GM21576 (cell line): Measurements from ENCODE around the gene RELN.

Source experiments
- ATAC-seq: cut with Tn5 transposase; IDR thresholded peaks from one replicate; pipeline ENCODE4 v1.9.1; 2021; ENCODE audit warnings: mild to moderate bottlenecking, moderate library complexity; ENCODE audit not compliant: unreplicated experiment

Gene RELN

GRCh38 chr7:103991406-103991805, 1.9 kb upstream of the RELN start:
- no peak for ATAC-seq

DNA sequence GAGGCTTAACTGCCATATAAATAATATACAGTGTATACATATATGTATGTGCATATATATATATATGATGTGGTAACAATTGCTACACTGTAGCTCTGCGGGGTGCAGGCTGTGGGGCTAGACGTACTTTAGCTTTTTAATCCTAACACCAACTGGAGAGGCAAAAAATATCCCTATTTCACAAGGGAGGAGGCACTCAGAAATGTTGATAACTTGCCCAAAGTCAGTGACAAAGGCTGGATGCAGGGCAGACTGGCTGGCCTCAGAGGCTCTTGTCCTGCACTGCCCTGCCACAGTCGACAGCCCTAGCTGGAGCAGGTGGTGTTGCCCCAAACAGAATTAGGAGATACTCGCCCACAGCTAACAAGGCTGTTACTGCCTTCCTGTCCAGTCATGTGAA, 1.5 kb upstream of the RELN start:
- no peak for ATAC-seq

DNA sequence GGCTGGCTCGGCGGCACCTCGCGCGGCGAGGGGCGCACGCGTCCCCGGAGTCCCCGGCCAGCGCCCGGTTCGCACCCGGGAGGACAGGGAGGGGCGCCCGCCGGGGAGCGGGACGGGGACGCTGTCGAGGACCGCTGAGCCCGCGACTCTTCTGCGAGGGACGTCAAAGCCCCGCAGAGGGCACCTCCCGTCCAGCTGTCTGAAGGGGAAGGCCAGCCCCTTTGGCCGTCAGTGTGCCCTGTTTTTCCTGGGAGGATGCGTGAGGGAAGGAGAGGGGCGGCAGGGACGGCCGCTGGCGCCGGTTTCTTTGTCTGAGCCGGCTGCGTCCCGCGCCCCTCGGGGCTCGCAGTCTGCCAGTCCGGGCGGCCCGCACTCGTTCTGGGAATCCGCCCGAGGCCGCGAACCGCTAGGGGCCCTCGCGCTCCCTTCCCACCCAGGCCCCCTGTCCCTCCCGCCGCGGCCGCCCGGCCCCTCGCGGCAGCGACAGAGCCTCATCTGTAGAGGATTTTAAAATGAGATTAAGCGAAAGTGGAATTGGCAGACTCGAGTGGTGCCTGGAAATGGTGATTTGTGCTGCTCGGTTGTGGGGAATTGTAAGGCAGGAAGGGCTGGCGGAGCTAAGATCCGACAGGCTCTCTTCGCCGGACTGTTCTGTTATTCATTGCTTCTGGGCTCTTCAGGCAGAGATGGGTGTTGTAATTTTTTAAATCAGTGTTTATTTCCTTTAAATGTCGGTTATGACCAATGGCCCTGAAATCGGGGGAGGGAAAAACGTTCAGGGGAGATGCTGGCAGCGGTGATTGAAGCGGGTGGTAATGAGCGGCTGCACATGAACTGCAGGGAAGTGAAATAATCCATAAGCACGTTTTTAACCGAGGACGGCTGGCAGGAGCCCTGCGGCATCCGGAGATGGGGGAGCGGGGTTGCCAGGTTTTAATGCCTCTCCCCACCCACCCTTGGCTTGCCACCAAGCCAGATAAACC, 618 bp upstream of the RELN start:
- ATAC-seq, result no peak

- ATAC-seq, result no peak
These were observed 824 bp downstream of the RELN start for GRCh38 chr7:103988468-103989199.

DNA sequence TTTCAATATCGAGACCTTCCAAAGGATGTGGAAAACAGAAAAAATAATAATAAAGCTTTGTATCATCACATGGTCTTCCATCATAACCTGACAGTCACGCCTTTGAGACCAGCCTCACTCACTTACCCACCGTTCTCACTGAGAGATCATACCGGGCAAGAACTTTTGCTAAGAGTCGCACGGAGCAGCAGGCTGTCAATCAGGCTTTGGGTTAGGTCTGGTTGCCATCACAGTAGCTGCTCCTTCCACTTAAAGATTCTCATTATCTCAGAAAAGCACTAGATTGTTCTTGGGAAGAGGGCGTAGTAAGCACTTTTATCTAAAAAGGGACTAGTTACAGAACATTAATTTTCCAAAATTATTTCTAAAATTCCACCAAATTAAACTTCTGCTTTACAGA, 2.0 kb downstream of the RELN start:
- no peak for ATAC-seq

- ATAC-seq, result no peak
These were observed 3.8 kb downstream of the RELN start for GRCh38 chr7:103985565-103986126.

DNA sequence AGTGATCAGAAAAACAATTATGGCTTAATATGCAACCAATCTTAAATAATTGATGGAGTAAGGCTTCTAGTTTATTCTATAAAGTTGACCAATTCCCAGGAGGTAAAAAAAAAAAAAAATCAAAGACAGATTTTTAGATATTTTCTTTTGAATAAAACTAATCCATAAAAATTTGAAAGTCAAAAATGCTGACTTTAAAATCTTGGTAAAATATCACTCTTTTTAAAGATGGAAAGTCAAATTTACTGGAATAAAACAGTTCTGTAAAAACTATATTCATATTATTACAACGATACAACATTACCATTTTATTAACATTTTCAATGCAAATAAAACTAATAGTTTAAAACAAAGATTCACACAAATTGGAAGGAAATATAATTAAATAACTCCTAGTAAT, 5.4 kb downstream of the RELN start:
- ATAC-seq, result no peak

GRCh38 chr7:103983201-103983977, 6.1 kb downstream of the RELN start:
- no peak for ATAC-seq

- ATAC-seq, result no peak
These were observed 8.4 kb downstream of the RELN start for GRCh38 chr7:103981003-103981423.

GRCh38 chr7:103972779-103973434, 16.6 kb downstream of the RELN start:
- no peak for ATAC-seq

DNA sequence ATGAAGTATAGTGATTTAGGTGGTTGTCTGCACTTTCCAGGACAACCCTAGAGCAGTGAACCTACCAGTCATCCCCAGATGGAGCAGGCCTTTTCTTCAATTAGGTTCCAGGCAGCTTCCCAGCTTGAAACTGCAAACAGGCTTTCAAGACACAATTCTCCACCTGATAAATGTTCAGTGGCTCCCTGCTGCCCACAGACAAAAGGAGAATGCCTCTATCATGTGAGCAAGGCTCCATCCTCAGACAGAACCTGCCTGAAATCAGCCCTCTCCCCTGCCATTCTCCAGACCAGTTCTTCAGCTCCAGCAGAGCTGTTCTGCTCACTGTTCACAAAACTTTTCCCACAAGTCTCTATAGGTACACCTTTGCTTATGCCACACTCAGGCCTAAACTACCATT, 22.1 kb downstream of the RELN start:
- ATAC-seq, result no peak

- no peak for ATAC-seq
These were observed 22.7 kb downstream of the RELN start for GRCh38 chr7:103966593-103967277.

DNA sequence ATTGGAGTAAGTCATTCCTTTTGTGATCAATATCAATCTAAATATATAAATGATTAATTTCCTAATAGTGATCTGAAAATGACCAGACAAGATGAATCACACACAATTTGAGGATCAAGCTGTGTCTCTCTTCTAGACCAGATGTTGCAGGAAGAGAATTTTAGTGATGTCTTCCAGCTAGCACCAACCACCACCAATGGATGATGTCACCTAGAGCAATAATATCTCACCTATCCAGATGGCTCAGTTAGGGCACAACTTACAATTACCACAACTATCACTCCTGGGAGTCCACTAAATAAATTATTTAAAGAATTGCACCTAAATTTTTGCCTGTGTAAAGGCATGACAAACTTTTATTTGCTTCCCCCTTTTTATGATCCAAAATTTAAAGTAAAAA, 25.2 kb downstream of the RELN start:
- ATAC-seq, result no peak

DNA sequence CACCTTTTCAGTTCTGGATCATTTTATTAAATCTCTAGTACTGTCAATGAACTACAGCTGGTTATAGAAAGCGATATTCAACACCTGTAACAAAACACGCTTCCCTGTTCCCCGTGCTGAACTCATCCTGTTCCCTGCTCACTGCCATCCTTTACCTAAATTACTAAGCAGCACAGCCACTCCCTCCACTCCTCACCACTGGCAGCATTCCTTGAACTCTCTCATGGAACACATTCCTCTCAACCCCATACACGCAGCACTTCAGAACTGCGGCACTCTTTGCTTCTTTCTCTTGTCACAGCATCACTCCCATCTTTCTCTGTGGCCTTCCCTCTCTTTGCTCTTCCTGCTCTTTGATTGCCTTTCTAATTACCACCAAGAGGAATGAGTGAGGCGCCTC, 27.4 kb downstream of the RELN start:
- ATAC-seq, result no peak

GRCh38 chr7:103958284-103958818, 31.1 kb downstream of the RELN start:
- ATAC-seq, result no peak

- no peak for ATAC-seq
These were observed 33.5 kb downstream of the RELN start for GRCh38 chr7:103955985-103956384.

- no peak for ATAC-seq
These were observed 37.0 kb downstream of the RELN start for GRCh38 chr7:103952408-103952807.

- no peak for ATAC-seq
These were observed 38.1 kb downstream of the RELN start for GRCh38 chr7:103951311-103951710.

- no peak for ATAC-seq
These were observed 40.1 kb downstream of the RELN start for GRCh38 chr7:103949374-103949773.
